Ovary (tissue), 3 donors: ENCODE measurements around the gene OR2J1.

Experiments
- EP300 ChIP-seq: sonication (generic); formaldehyde crosslinking; IDR thresholded peaks from one replicate; pipeline ENCODE4 v1.6.1; 2017; ENCODE audit warnings: antibody characterized with exemption
- POLR2A ChIP-seq: fragments of 450-650 bp; IDR thresholded peaks from one replicate; pipeline ENCODE4 v1.6.1; 2017; ENCODE audit warnings: antibody characterized with exemption, mild to moderate bottlenecking, moderate library complexity
- TF ChIP-seq, protein P1 (sequence below), 3 donors: fragments of 450-650 bp in 2 of 3; fragments of 200-600 bp in 1 of 3; IDR thresholded peaks; one replicate each; pipeline versions ENCODE4 v1.5.1 to v1.8.0; 2016 to 2022; ENCODE audit warnings: antibody characterized with exemption in 3 of 3, mild to moderate bottlenecking in 1 of 3
- donor health status: DM: no; HTN: no; CAD: no.

DNA sequence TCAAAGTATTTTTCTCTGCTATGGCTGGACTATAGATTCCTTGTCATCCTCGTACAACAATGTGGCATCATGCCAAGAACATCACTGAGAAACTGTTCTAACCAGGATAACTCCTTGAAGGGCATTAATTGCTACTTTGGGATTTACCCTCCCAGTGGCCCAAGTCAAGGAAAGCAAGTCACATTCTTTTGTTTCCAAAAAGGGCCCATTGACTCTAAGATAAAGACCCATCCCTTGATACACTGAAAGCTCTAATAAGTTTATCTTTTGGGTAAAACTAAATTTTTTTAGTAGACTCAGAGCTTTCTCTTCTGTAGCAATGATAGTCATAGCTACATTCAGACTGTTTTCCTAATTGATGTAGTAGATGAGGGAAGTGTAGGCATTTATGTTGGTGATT is 8.5 kb downstream of the OR2J1 start, which contains the start of gene OR2J3:
- TF ChIP-seq, protein P1, sequence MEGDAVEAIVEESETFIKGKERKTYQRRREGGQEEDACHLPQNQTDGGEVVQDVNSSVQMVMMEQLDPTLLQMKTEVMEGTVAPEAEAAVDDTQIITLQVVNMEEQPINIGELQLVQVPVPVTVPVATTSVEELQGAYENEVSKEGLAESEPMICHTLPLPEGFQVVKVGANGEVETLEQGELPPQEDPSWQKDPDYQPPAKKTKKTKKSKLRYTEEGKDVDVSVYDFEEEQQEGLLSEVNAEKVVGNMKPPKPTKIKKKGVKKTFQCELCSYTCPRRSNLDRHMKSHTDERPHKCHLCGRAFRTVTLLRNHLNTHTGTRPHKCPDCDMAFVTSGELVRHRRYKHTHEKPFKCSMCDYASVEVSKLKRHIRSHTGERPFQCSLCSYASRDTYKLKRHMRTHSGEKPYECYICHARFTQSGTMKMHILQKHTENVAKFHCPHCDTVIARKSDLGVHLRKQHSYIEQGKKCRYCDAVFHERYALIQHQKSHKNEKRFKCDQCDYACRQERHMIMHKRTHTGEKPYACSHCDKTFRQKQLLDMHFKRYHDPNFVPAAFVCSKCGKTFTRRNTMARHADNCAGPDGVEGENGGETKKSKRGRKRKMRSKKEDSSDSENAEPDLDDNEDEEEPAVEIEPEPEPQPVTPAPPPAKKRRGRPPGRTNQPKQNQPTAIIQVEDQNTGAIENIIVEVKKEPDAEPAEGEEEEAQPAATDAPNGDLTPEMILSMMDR (IDR thresholded peaks at IDR 0.05) = no peak
- TF ChIP-seq EP300 = no peak
- no peak for TF ChIP-seq POLR2A
